Islet of Langerhans (tissue), 1 donor: ENCODE data around the gene C1R.

Source experiments
- FAIRE-seq: peaks from one replicate; lab custom pipeline; 2011; peaks lifted over from hg19 to GRCh38; lab: Jason Lieb, UNC

C1R gene

GRCh38 chr12:7032990-7033389 lies 59.3 kb downstream of the C1R start:
- no peak for FAIRE-seq

- FAIRE-seq: no peak
These were observed 60.9 kb downstream of the C1R start for GRCh38 chr12:7031306-7031705.
